ENCODE measurements around the gene HJV. TPM values are rescaled to one million over a fixed set of nuclear protein-coding genes. Genes with fewer than 3 reads are reported as not detected.

Gene HJV
- total RNA-seq, 1 donor from 2014 or later: not detected

DNA sequence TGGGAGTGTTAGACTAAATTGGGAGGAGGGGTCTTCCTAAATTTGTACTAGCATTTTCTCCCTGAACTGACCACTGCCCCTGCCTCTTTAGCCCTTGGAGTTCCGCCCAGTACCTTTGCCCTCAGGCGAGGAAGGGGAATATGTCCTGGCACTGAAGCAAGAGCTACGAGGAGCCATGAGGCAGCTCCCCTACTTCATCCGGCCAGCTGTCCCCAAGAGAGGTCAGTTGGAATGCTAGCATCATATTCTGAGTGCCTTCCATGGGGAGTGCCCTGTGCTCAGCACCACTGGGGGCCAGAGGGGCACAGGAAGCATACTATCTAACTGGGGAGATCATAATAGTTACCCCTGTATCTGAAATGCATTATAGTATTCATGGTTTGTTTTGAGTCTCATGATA lies 46.3 kb downstream of the HJV start:
- H3K9me3 Mint-ChIP-seq: no peaks in the 10 kb centered on the region
- TF ChIP-seq, protein P1, sequence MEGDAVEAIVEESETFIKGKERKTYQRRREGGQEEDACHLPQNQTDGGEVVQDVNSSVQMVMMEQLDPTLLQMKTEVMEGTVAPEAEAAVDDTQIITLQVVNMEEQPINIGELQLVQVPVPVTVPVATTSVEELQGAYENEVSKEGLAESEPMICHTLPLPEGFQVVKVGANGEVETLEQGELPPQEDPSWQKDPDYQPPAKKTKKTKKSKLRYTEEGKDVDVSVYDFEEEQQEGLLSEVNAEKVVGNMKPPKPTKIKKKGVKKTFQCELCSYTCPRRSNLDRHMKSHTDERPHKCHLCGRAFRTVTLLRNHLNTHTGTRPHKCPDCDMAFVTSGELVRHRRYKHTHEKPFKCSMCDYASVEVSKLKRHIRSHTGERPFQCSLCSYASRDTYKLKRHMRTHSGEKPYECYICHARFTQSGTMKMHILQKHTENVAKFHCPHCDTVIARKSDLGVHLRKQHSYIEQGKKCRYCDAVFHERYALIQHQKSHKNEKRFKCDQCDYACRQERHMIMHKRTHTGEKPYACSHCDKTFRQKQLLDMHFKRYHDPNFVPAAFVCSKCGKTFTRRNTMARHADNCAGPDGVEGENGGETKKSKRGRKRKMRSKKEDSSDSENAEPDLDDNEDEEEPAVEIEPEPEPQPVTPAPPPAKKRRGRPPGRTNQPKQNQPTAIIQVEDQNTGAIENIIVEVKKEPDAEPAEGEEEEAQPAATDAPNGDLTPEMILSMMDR (conservative IDR thresholded peaks at IDR 0.05): no peak
- no peaks in the 10 kb centered on the region for H3K4me1 Mint-ChIP-seq (ENCODE audit: unreplicated experiment)
- H3K27ac Mint-ChIP-seq: no peak overlapping the region
- DNase-seq (ENCODE audit: extremely low spot score, unreplicated experiment): no peak
- H3K36me3 Mint-ChIP-seq: no peaks in the 10 kb centered on the region
- no peaks in the 10 kb centered on the region for H3K27me3 Mint-ChIP-seq
- H3K4me3 Mint-ChIP-seq: no peak overlapping the region

DNA sequence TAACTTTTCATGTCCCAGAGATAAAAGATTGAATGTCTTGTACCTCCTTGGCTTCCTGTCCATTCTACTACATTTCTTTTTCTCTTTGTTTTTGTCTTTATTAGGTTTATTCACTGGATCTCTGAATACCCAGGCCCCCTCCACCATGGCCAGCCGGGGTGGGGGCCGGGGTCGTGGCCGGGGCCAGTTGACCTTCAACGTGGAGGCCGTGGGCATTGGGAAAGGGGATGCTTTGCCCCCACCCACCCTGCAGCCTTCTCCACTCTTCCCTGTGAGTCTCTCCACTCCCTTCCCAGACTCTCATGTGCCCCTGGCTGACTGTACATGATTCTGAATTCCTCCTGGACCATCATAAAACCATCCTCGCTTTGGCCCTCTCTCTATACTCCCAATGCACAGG lies 46.8 kb downstream of the HJV start:
- H3K4me3 Mint-ChIP-seq: no peak overlapping the region
- no peaks in the 10 kb centered on the region for H3K36me3 Mint-ChIP-seq
- no peak overlapping the region for H3K27ac Mint-ChIP-seq
- no peaks in the 10 kb centered on the region for H3K9me3 Mint-ChIP-seq
- H3K4me1 Mint-ChIP-seq (ENCODE audit: unreplicated experiment): no peaks in the 10 kb centered on the region
- TF ChIP-seq, protein P1 (conservative IDR thresholded peaks at IDR 0.05): no peak
- H3K27me3 Mint-ChIP-seq: no peaks in the 10 kb centered on the region
- DNase-seq (ENCODE audit: extremely low spot score, unreplicated experiment): no peak

GRCh38 chr1:145972580-145972979 lies 49.0 kb downstream of the HJV start:
- Mint-ChIP-seq H3K4me1 (ENCODE audit: unreplicated experiment) (no peaks in the 10 kb centered on the region), H3K36me3 (no peaks in the 10 kb centered on the region), H3K9me3 (no peaks in the 10 kb centered on the region), H3K27me3 (no peaks in the 10 kb centered on the region), H3K27ac (no peak overlapping the region), H3K4me3 (no peak overlapping the region)
- DNase-seq (ENCODE audit: extremely low spot score, unreplicated experiment): no peak
- TF ChIP-seq, protein P1 (conservative IDR thresholded peaks at IDR 0.05): no peak

Other genes starting within 250 kb of the HJV start
- 9.2 and 10.6 TPM in 2 replicates for gene RNF115, start 197.6 kb downstream of the HJV start, total RNA-seq (ENCODE audit: low replicate concordance)
- 27.6 and 28.3 TPM in 2 replicates for gene POLR3C, start 197.5 kb downstream of the HJV start, total RNA-seq (ENCODE audit: low replicate concordance)
- 2.1 and 4.0 TPM in 2 replicates for gene NUDT17, start 176.1 kb downstream of the HJV start, total RNA-seq (ENCODE audit: low replicate concordance)
- gene PIAS3, start 162.7 kb downstream of the HJV start, total RNA-seq (ENCODE audit: low replicate concordance): 18.4 and 40.0 TPM in 2 replicates
- 0.12 and 0.56 TPM in 2 replicates for gene ANKRD35, start 135.9 kb downstream of the HJV start, total RNA-seq (ENCODE audit: low replicate concordance)
- 0.81 and 2.7 TPM in 2 replicates for gene ITGA10, start 111.7 kb downstream of the HJV start, total RNA-seq (ENCODE audit: low replicate concordance)
- 31.2 and 32.2 TPM in 2 replicates for gene PEX11B, start 103.0 kb downstream of the HJV start, total RNA-seq (ENCODE audit: low replicate concordance)
- gene RBM8A, start 94.3 kb downstream of the HJV start, total RNA-seq (ENCODE audit: low replicate concordance): 118 and 160 TPM in 2 replicates
- 2.4 and 24.2 TPM in 2 replicates for gene LIX1L, start 63.7 kb downstream of the HJV start, total RNA-seq (ENCODE audit: low replicate concordance)
- gene ANKRD34A, start 57.2 kb downstream of the HJV start, total RNA-seq (ENCODE audit: low replicate concordance): 0.12 and 0.94 TPM in 2 replicates
- 8.5 and 14.1 TPM in 2 replicates for gene POLR3GL, start 57.0 kb downstream of the HJV start, total RNA-seq (ENCODE audit: low replicate concordance)
- 88.8 and 96.7 TPM in 2 replicates for gene TXNIP, start 25.2 kb downstream of the HJV start, total RNA-seq (ENCODE audit: low replicate concordance)
- 2.7 and 4.9 TPM in 2 replicates for gene NBPF10, start 123.1 kb upstream of the HJV start, total RNA-seq (ENCODE audit: low replicate concordance)
- 33.6 and 48.2 TPM in 2 replicates for gene NOTCH2NLA, start 207.3 kb upstream of the HJV start, total RNA-seq (ENCODE audit: low replicate concordance)

All from type B pancreatic cell (in vitro differentiated cells).